Measurements from ENCODE around the gene LSS.

Gene LSS

GRCh38 chr21:46228345-46229051 lies at the start of gene LSS:
TSS of gene LSS (minus strand) at chr21:46228774. CDS start at chr21:46228745, 29 bp downstream.
- DNase-seq: peak; percentile 98

GRCh38 chr21:46274797-46275390 lies 46.3 kb upstream of the LSS start:
- DNase-seq: no peak

- no peak for DNase-seq
These were observed 44.8 kb upstream of the LSS start for GRCh38 chr21:46273341-46273740.

GRCh38 chr21:46269466-46269865 lies 40.9 kb upstream of the LSS start:
- no peak for DNase-seq

- no peak for DNase-seq
These were observed 39.8 kb upstream of the LSS start for GRCh38 chr21:46268371-46268770.

GRCh38 chr21:46266946-46267345 lies 38.4 kb upstream of the LSS start:
- no peak for DNase-seq

GRCh38 chr21:46265736-46266525 lies 37.4 kb upstream of the LSS start:
- DNase-seq: no peak

- DNase-seq: no peak
These were observed 36.1 kb upstream of the LSS start for GRCh38 chr21:46264690-46265144.

GRCh38 chr21:46264046-46264689 lies 35.6 kb upstream of the LSS start:
- DNase-seq: no peak

- DNase-seq: no peak
These were observed 28.0 kb upstream of the LSS start for GRCh38 chr21:46256501-46256994.

GRCh38 chr21:46255758-46256337 lies 27.3 kb upstream of the LSS start:
- DNase-seq: no peak

GRCh38 chr21:46255166-46255565 lies 26.6 kb upstream of the LSS start:
- no peak for DNase-seq

- DNase-seq: no peak
These were observed 25.8 kb upstream of the LSS start for GRCh38 chr21:46254208-46254975.

GRCh38 chr21:46253610-46254124 lies 25.1 kb upstream of the LSS start:
- DNase-seq: no peak

GRCh38 chr21:46252840-46253239 lies 24.3 kb upstream of the LSS start:
- DNase-seq: no peak

GRCh38 chr21:46250146-46250725 lies 21.7 kb upstream of the LSS start:
- no peak for DNase-seq

GRCh38 chr21:46248827-46249226 lies 20.3 kb upstream of the LSS start:
- no peak for DNase-seq

GRCh38 chr21:46248422-46248782 lies 19.8 kb upstream of the LSS start:
- DNase-seq: no peak

- DNase-seq: no peak
These were observed 19.3 kb upstream of the LSS start for GRCh38 chr21:46247699-46248421.

- no peak for DNase-seq
These were observed 17.8 kb upstream of the LSS start for GRCh38 chr21:46246345-46246744.
